IMR-90 (cell line): Measurements from ENCODE around the gene HNRNPA1L2. TPM values are rescaled to one million over a fixed set of nuclear protein-coding genes. Genes with fewer than 3 reads are reported as not detected.

Experiments
- ATAC-seq: fragments of 200-7000 bp; cut with Tn5 transposase; 2 replicates; pipeline ENCODE4 v1.9.1; 2020; ENCODE audit warnings: low read depth, mild to moderate bottlenecking, moderate library complexity
- BruUV-seq: library from RNA; stranded (reverse); fragments of 400-500 nt; replicated peaks from 2 replicates; lab custom pipeline; 2021; lab: Mats Ljungman, UMichigan
- CTCF ChIA-PET: fragments of 300-600 bp; formaldehyde crosslinking; extraction: SDS; loops from one replicate; lab custom pipeline; 2021; ENCODE audit warnings: antibody characterized with exemption; lab: Yijun Ruan, JAX
- POLR2A ChIA-PET: fragments of 300-600 bp; sonication (Branson Sonifier 250); formaldehyde crosslinking; loops from one replicate; lab custom pipeline; 2022; ENCODE audit warnings: antibody characterized with exemption; ENCODE audit not compliant: unreplicated experiment; lab: Charles Lee
- DNase-seq: peaks from one replicate; pipeline ENCODE4 v3.0.0; 2013
- H2AFZ ChIP-seq: replicated peaks from 2 replicates; pipeline ENCODE3; 2013; ENCODE audit warnings: low read length, mild to moderate bottlenecking; ENCODE audit not compliant: poor library complexity
- H2AK5ac ChIP-seq: 2 replicates; pipeline ENCODE4 v1.6.1; 2013; ENCODE audit warnings: low read depth, low read length, inconsistent platforms
- H2AK9ac ChIP-seq: replicated peaks from 2 replicates; pipeline ENCODE3; 2013; ENCODE audit warnings: mild to moderate bottlenecking, low read depth, low read length, moderate library complexity; ENCODE audit not compliant: poor library complexity
- H2BK120ac ChIP-seq: 2 replicates; pipeline ENCODE4 v1.6.1; 2013; ENCODE audit warnings: low read depth, low read length, inconsistent platforms
- H2BK15ac ChIP-seq: 3 replicates; pipeline ENCODE4 v1.6.1; 2013; ENCODE audit warnings: low read depth, low read length, inconsistent platforms
- H2BK20ac ChIP-seq: 2 replicates; pipeline ENCODE4 v1.6.1; 2013; ENCODE audit warnings: low read depth, mild to moderate bottlenecking, inconsistent platforms, low read length, moderate library complexity
- H2BK5ac ChIP-seq: 2 replicates; pipeline ENCODE4 v1.6.1; 2013; ENCODE audit warnings: mild to moderate bottlenecking, low read depth, low read length, inconsistent platforms; ENCODE audit not compliant: poor library complexity, severe bottlenecking
- H3K14ac ChIP-seq: replicated peaks from 2 replicates; pipeline ENCODE4 v1.6.1; 2013; ENCODE audit warnings: low read depth, low read length, inconsistent platforms
- H3K18ac ChIP-seq: 2 replicates; pipeline ENCODE4 v1.6.1; 2013; ENCODE audit warnings: low read depth, low read length, control low read depth
- H3K23ac ChIP-seq: 2 replicates; pipeline ENCODE4 v1.6.1; 2013; ENCODE audit warnings: low read depth, low read length, inconsistent platforms
- H3K27ac ChIP-seq: 2 replicates; pipeline ENCODE4 v1.5.1; 2013; ENCODE audit warnings: mild to moderate bottlenecking, control low read depth, low read length; ENCODE audit not compliant: insufficient read depth
- H3K27me3 ChIP-seq: 2 replicates; pipeline ENCODE4 v1.6.1; 2013; ENCODE audit warnings: low read length; ENCODE audit not compliant: control insufficient read depth, insufficient read depth
- H3K36me3 ChIP-seq: 2 replicates; pipeline ENCODE4 v1.6.1; 2013; ENCODE audit warnings: low read length, mixed read lengths; ENCODE audit not compliant: control insufficient read depth, insufficient read depth
- H3K4ac ChIP-seq: 2 replicates; pipeline ENCODE4 v1.6.1; 2013; ENCODE audit warnings: low read depth, low read length, inconsistent platforms
- H3K4me1 ChIP-seq: 2 replicates; pipeline ENCODE4 v1.6.1; 2013; ENCODE audit warnings: low read length, mixed read lengths; ENCODE audit not compliant: control insufficient read depth, insufficient read depth
- H3K4me2 ChIP-seq: 2 replicates; pipeline ENCODE4 v1.6.1; 2013; ENCODE audit warnings: low read depth, mild to moderate bottlenecking, control low read depth, low read length, moderate library complexity
- H3K4me3 ChIP-seq: 2 replicates; pipeline ENCODE4 v1.5.1; 2013; ENCODE audit warnings: low read depth, mild to moderate bottlenecking, control low read depth, low read length, moderate library complexity; ENCODE audit not compliant: insufficient read depth
- H3K56ac ChIP-seq: 2 replicates; pipeline ENCODE4 v1.6.1; 2013; ENCODE audit warnings: low read length, inconsistent platforms; ENCODE audit not compliant: insufficient read depth; ENCODE audit errors: extremely low read depth
- H3K79me1 ChIP-seq, 2 experiments: 2 replicates each; pipeline ENCODE4 v1.6.1; 2013; ENCODE audit warnings: low read length in 2 of 2, inconsistent platforms in 1 of 2, low read depth in 1 of 2
- H3K9ac ChIP-seq: 2 replicates; pipeline ENCODE4 v1.6.1; 2013; ENCODE audit warnings: low read depth, low read length, control low read depth
- H3K9me1 ChIP-seq: 2 replicates; pipeline ENCODE4 v1.6.1; 2013; ENCODE audit warnings: low read length, inconsistent platforms; ENCODE audit not compliant: insufficient read depth
- H3K9me3 ChIP-seq: 2 replicates; pipeline ENCODE4 v1.6.1; 2013; ENCODE audit warnings: low read length; ENCODE audit not compliant: control insufficient read depth, insufficient read depth
- H4K20me1 ChIP-seq: 2 replicates; pipeline ENCODE4 v1.6.1; 2013; ENCODE audit warnings: low read length, inconsistent platforms; ENCODE audit not compliant: insufficient read depth
- H4K5ac ChIP-seq: 2 replicates; pipeline ENCODE4 v1.6.1; 2013; ENCODE audit warnings: mild to moderate bottlenecking, low read depth, low read length, control low read depth
- H4K8ac ChIP-seq, 2 experiments: 2 replicates each; pipeline ENCODE4 v1.6.1; 2013; ENCODE audit warnings: low read depth in 2 of 2, low read length in 2 of 2, control low read depth in 1 of 2, inconsistent platforms in 1 of 2
- H4K91ac ChIP-seq: 2 replicates; pipeline ENCODE4 v1.6.1; 2013; ENCODE audit warnings: low read depth, low read length, inconsistent platforms; ENCODE audit not compliant: insufficient read depth
- USF2 ChIP-seq: fragments of 150-350 bp; IDR thresholded peaks from 2 replicates; pipeline ENCODE4 v1.6.1; 2017; ENCODE audit warnings: mild to moderate bottlenecking, antibody characterized with exemption, low read length, low read depth
- WGBS, 2 experiments: methylation state at CpG; one replicate each; pipeline versions ENCODE4 v1.1.5 to v1.1.7; 2013; ENCODE audit warnings: missing lambda C conversion rate in 2 of 2; ENCODE audit not compliant: insufficient read length in 1 of 2; ENCODE audit errors: extremely low coverage in 2 of 2; 5-methylcytosine and 5-hydroxymethylcytosine counted together
- dilution Hi-C: fragments of 300-500 bp; cut with HindIII; formaldehyde crosslinking; loops from one replicate; pipeline ENCODE4 v1.14.3; 2018; ENCODE audit warnings: low sequenced_read_pairs; ENCODE audit not compliant: unreplicated experiment
- in situ Hi-C: fragments of 300-500 bp; cut with MboI; formaldehyde crosslinking; loops from 3 replicates; pipeline ENCODE4 v1.14.3; 2019; ENCODE audit warnings: low sequenced_read_pairs, inconsistent platforms, mixed read lengths
- intact Hi-C: fragments of 100-400 bp; cut with micrococcal nuclease; formaldehyde crosslinking; loops from 2 replicates; pipeline ENCODE4 v1.10.0; 2022
- polyA plus RNA-seq, 3 experiments: library from polyadenylated mRNA; depleted of rRNA; stranded (reverse); fragments of >200 nt; gene quantifications; 2 replicates each; pipeline ENCODE4 v1.2.3, GENCODE V29; 2012; ENCODE audit warnings: low replicate concordance in 1 of 3
- total RNA-seq: library from RNA; depleted of rRNA; stranded (reverse); fragments of >200 nt; gene quantifications from 2 replicates; pipeline ENCODE4 v1.2.3, GENCODE V29; 2012

Gene HNRNPA1L2
- total and polyA plus RNA-seq, 2 of the 4 experiments (the other 2 are of a cell fraction) = 3.4 to 9.3 TPM

GRCh38 chr13:52659340-52659739 is 17.1 kb downstream of the HNRNPA1L2 start:
- ChIA-PET CTCF (no interaction called here), POLR2A (no interaction called here)
- Histone ChIP-seq H4K91ac (no peak overlapping the region), H2AK9ac (no peak overlapping the region), H2BK20ac (no peak overlapping the region), H2AK5ac (no peak overlapping the region), H3K79me1 (peaks cover 4 to 20% of the 10 kb centered on the region in 2 experiments; a peak in 3 of 4 replicates), H3K18ac (no peak overlapping the region), H3K4me1 (no peaks in the 10 kb centered on the region), H3K4me2 (no peak overlapping the region), H3K4ac (no peak overlapping the region), H2BK120ac (no peak overlapping the region), H3K27me3 (no peaks in the 10 kb centered on the region), H3K4me3 (no peak overlapping the region), H4K5ac (no peak overlapping the region), H2BK5ac (no peak overlapping the region), H4K8ac (no peak overlapping the region), H3K27ac (no peak overlapping the region), H3K36me3 (peaks cover 22% of the 10 kb centered on the region), H3K56ac (no peak overlapping the region), H3K9me1 (no peaks in the 10 kb centered on the region), H3K23ac (no peak overlapping the region), H2AFZ (no peak overlapping the region), H3K14ac (no peak overlapping the region), H3K9ac (no peak overlapping the region), H2BK15ac (no peak overlapping the region), H4K20me1 (peaks cover 5% of the 10 kb centered on the region; the same call in 1 of the 2 replicates), H3K9me3 (no peaks in the 10 kb centered on the region)
- no peak for DNase-seq
- 100% methylated on average over 1 of the region's 2 CpGs; no CpG with 5 or more reads in 1 of the 2 experiments for WGBS, 2 experiments
- dilution Hi-C loops (no loop called here), intact Hi-C loops (loop anchor here (10.0 kb wide), 1 partner anchor 85 kb away; no protein-coding TSS in a partner anchor), in situ Hi-C loops (loop anchor here (10.0 kb wide), 1 partner anchor 205 kb away; the partner anchor contains the start of genes CKAP2 and VPS36)
- TF ChIP-seq USF2 = no peak
- ATAC-seq = no peak
- BruUV-seq = no TSS peak
